Upper lobe of right lung (tissue), 1 donor: ENCODE results near the gene LEO1. TPM values are rescaled to one million over a fixed set of nuclear protein-coding genes. Genes with fewer than 3 reads are reported as not detected.
A peak's percentile ranks its signal among the peaks of the same experiment; 100 is the strongest.

Source experiments
- ATAC-seq: fragments of 200-7000 bp; cut with Tn5 transposase; one replicate; pipeline ENCODE4 v1.9.1; 2020; ENCODE audit warnings: mild to moderate bottlenecking, moderate library complexity
- DNase-seq: peaks from one replicate; pipeline ENCODE4 v3.0.0-alpha.2; 2020
- H3K27ac ChIP-seq: fragments of 200-600 bp; one replicate; pipeline ENCODE4 v1.8.0; 2022
- H3K27me3 ChIP-seq: fragments of 200-600 bp; one replicate; pipeline ENCODE4 v1.8.0; 2022; ENCODE audit warnings: mild to moderate bottlenecking
- H3K36me3 ChIP-seq: fragments of 200-600 bp; one replicate; pipeline ENCODE4 v1.8.0; 2022
- H3K4me1 ChIP-seq: fragments of 200-600 bp; one replicate; pipeline ENCODE4 v1.8.0; 2022
- H3K4me3 ChIP-seq: fragments of 200-600 bp; one replicate; pipeline ENCODE4 v1.8.0; 2022; ENCODE audit warnings: mild to moderate bottlenecking
- H3K9me3 ChIP-seq: fragments of 200-600 bp; one replicate; pipeline ENCODE4 v1.8.0; 2022
- intact Hi-C: fragments of 100-400 bp; cut with DNase I; formaldehyde crosslinking; loops from one replicate; pipeline ENCODE4 v1.11.0; 2022
- long read RNA-seq: library from polyadenylated mRNA; unstranded; transcript quantifications from one replicate; pipeline ENCODE4 v2.0.0, GENCODE V29; 2021
- total RNA-seq: library from RNA; stranded (reverse); fragmentation: NEBNext Ultra II Directional; extraction: Animal tissue kit (Norgen Biotek cat#: 25700); gene quantifications from one replicate; pipeline ENCODE4 v1.2.1, GENCODE V29; 2021
- TF ChIP-seq, protein P1 (sequence below): fragments of 200-600 bp; IDR thresholded peaks from one replicate; pipeline ENCODE4 v1.8.0; 2022; ENCODE audit warnings: antibody characterized with exemption
- donor health status: DM: no; HTN: yes; CAD: no; lungs with severe emphysema.

The LEO1 gene
- 13.2 TPM for total RNA-seq
- long read RNA-seq, transcript LEO1-201 (12 exons, 2,193 nt), result major isoform, 27 of 37 reads
- long read RNA-seq, partial matches to known transcripts, result 3 of 37 reads
- long read RNA-seq, other reads (novel, unspliced or antisense), result 6 of 37 reads

DNA sequence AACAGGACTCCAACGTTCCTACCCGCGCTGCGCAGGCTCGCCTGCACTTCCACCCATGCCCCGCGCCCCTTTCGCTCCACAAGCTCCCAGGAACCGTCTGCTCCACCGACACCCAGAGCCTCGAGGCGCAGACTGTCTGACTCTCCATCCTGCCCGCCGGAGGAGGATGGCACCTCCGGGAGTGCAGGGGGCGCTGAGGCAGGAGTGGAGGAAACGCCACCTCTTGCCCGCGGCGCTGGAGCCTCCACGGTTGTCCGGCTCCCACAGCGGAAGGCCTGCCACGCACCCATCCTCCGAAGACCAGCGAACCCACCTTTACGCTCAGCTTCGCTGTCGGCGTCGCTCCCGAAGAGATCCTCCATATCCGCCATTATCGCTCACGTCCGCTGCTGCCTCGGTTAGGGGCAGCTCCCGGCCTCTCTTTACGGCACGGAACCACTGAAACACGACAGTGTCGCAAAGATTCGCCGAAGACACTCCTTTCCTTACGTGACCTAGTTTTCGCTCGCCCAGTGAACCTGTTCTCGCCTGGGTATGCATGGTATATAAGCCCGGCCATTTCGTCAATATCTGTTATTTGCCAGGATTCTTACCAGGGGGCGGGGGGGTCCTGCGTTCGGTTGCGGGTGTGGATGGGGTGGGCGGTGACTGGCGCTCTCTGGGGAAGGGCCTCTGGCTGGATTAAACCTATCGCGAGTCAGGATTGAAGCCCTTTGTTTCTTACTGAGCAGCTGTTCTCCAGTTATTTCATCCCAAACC is at the start of gene LEO1:
Gene LEO1 (minus strand): TSS at position 404 of the 759 bp plus-strand sequence. CDS start 33 bp downstream, at position 371.
- Histone ChIP-seq H3K27ac (peak within 1 kb of the TSS; percentile 89), H3K27me3 (no peaks in the 10 kb centered on the region), H3K9me3 (peaks cover 9% of the 10 kb centered on the region), H3K4me3 (peak within 1 kb of the TSS; percentile 90), H3K36me3 (no peaks in the 10 kb centered on the region), H3K4me1 (peaks cover 20% of the 10 kb centered on the region)
- intact Hi-C loops, result no loop called here
- DNase-seq (peak; percentile 90), ATAC-seq (peak; percentile 99)
- TF ChIP-seq, protein P1, sequence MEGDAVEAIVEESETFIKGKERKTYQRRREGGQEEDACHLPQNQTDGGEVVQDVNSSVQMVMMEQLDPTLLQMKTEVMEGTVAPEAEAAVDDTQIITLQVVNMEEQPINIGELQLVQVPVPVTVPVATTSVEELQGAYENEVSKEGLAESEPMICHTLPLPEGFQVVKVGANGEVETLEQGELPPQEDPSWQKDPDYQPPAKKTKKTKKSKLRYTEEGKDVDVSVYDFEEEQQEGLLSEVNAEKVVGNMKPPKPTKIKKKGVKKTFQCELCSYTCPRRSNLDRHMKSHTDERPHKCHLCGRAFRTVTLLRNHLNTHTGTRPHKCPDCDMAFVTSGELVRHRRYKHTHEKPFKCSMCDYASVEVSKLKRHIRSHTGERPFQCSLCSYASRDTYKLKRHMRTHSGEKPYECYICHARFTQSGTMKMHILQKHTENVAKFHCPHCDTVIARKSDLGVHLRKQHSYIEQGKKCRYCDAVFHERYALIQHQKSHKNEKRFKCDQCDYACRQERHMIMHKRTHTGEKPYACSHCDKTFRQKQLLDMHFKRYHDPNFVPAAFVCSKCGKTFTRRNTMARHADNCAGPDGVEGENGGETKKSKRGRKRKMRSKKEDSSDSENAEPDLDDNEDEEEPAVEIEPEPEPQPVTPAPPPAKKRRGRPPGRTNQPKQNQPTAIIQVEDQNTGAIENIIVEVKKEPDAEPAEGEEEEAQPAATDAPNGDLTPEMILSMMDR, result peak; percentile 46

DNA sequence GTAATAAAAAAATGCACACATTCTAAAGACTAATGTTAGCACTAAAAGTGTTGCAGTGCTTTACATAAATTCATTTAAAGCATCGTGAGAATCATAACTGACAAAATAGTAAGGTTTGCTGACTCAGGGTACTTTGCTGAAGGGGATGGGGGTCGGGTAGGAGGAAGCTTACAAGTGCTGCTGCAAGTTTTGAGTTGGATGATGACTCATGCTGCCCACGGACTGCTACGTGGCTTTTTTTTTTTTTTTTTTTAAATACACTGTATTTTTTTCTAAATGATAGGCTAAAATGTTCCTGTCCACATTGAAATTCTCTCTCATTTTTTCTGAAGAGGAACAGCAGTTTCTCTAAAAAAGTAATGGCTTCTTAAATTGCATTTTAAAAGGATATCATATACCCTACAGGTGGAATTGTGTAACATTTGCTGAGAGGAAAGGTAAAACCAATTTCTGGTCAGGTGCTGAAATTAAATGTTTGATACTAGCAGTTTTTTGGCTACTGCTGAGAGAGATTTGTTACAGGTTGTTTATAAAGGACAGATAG is 49.6 kb upstream of the LEO1 start:
- H3K9me3 ChIP-seq, result no peaks in the 10 kb centered on the region
- no peak overlapping the region for H3K27ac ChIP-seq
- TF ChIP-seq, protein P1, result no peak
- ATAC-seq (peak; percentile 31), DNase-seq (no peak)
- peaks cover 22% of the 10 kb centered on the region for H3K4me1 ChIP-seq
- H3K27me3 ChIP-seq, result no peaks in the 10 kb centered on the region
- intact Hi-C loops, result no loop called here
- no peaks in the 10 kb centered on the region for H3K36me3 ChIP-seq
- H3K4me3 ChIP-seq, result peak overlapping the region; percentile 63

DNA sequence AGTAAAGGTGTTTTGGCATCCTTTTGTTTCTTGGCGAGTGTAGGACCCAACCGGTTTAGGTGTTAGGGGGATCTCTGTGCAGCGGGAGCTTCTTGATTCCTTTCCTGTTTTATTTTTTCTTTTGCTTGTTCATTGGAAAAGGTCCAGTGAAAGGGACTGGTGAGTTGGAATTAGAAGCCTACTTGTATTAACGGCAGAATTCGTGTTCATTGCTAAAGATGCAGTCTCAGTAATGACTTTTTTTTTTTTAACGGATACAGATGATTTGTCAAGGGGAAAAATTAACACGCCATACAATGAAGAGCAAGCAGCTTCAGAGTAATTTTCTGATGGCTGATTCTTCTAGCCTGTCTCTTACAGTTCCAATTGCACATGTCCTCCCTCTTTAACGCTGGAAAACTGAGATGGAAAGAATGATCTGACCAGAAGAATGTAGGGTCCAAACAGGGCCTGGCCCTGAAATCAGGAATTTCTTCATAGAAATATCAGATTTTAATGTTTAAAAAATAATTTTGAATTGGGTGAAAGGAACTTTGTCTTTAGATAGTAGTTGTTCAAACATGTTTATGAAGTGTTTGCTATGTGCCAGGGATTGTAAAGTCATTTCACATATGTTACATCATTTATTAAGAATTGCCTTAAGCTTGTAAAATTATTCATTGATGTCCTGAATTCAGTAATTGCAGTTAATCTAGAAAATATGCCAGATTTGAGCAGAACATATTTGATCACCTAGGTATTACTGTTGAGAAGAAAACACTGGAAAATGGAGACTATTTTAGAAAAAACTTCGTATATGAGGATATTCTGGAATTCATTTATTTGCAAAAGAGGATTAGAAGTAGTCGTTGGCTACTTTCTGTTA is 48.9 kb upstream of the LEO1 start:
- Histone ChIP-seq H3K27ac (peak overlapping the region; percentile 89), H3K9me3 (no peaks in the 10 kb centered on the region), H3K4me3 (peak overlapping the region; percentile 63), H3K27me3 (no peaks in the 10 kb centered on the region), H3K36me3 (no peaks in the 10 kb centered on the region), H3K4me1 (peaks cover 22% of the 10 kb centered on the region)
- DNase-seq (no peak), ATAC-seq (no peak)
- TF ChIP-seq, protein P1, result no peak
- intact Hi-C loops, result no loop called here

DNA sequence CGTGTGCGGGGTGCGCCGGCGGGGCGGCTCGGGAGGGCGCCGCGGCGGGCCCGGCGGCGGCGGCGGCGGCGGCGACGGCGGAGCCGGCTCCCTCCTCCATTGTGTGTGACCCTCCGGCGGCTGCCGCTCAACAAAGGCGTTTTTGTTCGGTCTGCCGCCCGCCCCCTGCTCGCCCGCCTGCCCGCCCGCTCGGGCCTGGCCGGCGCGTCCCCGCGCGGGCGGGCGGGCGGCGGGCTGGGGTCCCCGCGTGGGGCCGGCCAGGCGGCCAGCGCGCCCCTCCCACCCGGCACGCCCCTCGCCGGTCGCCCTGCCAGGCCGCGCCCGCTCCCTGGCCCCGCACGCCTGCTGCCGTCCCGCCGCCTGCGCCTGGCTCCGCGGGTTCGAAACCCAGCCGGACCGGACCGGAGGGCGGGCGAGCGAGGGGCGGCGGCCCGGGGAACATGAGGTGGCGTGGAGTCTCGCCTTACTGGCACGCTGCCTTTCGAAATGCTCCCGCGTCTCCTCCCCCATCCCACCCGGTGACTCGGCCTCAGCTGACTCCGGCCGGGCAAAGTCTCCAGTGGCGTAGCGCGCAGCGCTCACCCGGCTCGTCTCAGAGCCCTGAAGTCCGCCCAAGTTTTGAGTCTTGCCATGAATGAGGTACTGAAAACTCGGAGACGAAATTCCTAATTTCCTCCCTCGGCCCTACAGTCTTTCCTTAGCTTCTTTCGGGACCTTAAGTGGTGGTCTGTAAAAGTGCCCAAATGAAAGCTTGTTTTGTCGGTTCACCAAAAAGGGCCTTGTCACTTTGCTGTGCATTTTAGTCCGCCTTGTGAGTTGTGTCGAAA is 48.0 kb upstream of the LEO1 start:
- Histone ChIP-seq H3K9me3 (no peaks in the 10 kb centered on the region), H3K27me3 (no peaks in the 10 kb centered on the region), H3K4me1 (peaks cover 22% of the 10 kb centered on the region), H3K27ac (peak overlapping the region; percentile 91), H3K36me3 (no peaks in the 10 kb centered on the region), H3K4me3 (peak overlapping the region; percentile 63)
- TF ChIP-seq, protein P1, result no peak
- ATAC-seq (peak; percentile 87), DNase-seq (peak; percentile 94)
- intact Hi-C loops, result no loop called here
